ENCODE results near the gene FCER2.

FCER2 gene

DNA sequence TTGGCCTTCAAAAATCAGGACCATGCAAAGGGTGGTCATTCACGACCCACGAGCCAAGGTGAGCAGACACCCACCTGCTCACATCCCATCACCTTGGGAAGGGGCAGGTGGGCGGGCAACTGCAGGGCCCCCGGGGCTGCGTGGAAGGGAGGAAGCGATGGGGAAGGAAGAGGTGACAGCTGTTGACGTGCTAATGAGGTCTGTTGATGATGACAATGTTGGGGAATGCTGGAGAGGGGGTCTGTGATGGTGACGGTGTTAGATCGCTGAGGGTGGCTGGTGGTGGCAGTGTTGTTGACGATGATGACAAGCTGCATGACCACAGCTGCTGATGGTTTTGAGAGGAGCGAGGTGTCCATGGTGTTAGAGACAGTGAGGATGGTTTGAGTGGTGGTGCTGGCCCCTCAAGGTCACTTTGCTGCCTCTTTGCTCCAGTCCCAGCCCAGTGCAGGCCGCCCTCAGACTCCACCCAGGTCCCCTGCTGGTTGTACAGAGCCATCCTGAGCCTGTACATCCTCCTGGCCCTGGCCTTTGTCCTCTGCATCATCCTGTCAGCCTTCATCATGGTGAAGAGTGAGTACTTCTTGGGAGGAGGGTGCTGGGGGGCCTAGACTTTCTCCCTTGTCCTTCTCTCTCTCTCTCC is 24.1 kb downstream of the FCER2 start:
- DNase-seq (ENCODE audit: low read depth in 3 of 3): no peak

DNA sequence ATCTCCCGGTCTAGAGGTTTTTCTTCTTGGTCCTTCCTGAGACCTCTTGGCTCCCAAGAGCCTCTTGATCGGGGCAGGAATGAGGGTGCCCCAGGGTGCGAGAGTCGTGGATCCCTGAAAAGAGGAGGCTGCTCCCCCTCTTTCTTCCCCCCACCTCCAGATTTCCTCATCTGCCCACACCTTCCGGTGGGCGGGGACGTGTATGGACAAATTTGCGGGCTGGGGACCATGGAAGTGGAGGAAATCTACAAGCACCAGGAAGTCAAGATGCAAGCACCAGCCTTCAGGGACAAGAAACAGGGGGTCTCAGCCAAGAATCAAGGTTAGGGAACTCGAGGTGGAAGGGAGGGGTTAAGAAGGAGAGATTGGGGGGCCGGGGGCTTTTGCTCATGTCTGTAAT is 25.1 kb downstream of the FCER2 start, which contains the start of gene MCEMP1:
Gene MCEMP1, plus strand, starts transcription at position 237 of the 400 bp plus-strand sequence. Its CDS starts 31 bp downstream, at position 268.
- no peak for DNase-seq (ENCODE audit: low read depth in 3 of 3)

DNA sequence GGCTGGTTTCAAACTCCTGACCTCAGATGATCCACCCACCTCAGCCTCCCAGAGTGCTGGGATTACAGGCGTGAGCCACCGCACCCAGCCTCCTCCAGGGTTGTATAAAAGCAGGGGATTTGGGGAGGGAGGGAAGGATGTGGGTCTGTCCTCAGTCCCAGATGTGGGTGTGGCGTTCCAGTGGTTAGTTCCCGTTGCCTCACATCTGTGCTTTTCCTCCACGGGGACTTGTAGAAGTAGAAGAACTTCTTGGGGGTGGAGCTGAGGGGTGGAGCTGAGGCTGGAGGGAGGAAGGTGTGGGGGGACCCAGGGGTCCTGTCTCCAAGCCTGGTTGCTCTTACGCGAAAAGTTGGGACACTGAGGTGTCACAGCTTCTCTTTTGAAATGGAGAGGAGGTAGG is 25.6 kb downstream of the FCER2 start:
- DNase-seq (ENCODE audit: low read depth in 3 of 3): no peak

DNA sequence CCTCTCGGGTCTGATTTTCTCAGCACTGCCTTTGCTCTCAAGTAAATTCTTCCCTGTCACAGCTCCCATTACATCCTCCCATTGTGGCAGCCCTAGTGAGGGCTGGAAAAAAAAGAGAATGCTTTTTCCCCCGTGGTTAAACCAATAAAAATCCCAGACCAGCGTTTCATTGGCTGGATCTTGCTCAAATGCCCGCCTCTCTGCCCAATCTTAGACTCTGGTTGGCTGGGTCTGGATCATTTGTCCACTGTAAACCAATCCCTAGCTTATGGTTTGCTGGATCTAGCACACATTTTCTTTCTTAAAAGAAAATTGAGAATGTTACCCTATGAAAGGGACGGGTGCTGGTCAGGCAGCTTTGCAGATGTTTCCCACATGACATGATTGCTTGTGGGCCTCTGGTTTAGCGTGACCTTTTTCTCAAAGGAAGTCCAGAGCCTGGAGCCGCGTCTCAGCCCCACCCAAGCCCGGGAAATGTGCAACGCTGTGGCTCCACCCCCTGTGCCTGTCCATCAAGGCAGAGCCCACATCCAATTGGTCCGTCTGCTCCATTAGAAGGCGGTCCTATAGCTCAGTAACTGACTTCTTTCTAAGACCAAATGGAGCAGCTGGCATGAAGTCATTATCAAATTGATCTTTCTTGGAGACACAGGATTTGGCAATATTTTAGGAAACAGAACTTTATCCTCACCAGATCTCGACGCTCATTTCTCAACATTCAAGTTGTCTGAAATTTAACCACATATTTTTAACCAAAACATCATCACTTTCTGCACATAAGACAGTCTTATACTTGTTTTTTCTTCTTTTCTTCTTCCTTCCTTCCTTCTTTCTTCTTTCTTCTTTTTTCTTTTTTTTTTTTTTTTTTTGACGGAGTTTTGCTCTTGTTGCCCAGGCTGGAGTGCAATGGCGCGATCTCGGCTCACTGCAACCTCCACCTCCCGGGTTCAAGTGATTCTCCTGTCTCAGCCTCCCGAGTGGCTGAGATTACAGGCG is 27.6 kb downstream of the FCER2 start:
- DNase-seq (ENCODE audit: low read depth in 3 of 3): peak in 1 of 3 experiments; percentile 47

DNA sequence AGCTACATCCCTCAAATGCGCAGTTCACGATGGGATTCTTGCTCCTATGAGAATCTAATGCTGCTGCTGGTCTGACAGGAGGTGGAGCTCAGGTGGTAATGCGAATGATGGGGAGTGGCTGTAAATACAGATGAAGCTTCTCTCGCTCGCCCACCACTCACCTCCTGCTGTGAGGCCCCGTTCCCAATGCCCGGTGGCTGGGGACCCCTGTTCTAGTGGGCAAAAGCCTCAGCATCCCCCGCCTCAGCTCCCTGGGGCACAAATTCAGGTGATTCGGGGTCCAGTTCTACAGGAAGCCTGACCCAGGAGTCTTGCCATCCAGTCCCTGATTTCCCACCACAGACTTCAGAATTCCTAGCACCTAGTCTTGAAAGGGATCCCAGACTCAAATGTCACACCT is 29.4 kb downstream of the FCER2 start:
- no peak for DNase-seq (ENCODE audit: low read depth in 3 of 3)

DNA sequence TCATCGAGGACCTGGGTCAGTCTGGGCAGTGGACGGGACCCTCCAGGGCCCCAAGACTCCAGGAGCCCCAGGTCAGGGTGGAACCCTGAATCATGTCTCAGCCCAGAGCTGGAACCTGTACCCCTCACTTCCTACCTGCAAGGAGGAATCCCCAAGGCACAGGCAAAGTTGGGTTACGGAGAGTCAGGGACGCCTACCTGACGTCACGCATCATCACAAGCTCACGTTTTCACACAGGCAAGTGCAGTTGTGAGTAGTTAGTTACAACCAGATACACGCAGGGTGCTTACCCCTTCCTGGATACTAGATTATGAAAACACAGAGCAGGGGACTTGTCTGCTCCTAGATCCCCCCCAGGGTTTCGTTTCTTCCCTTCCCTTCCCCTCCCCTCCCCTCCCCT is 31.1 kb downstream of the FCER2 start:
- DNase-seq (ENCODE audit: low read depth in 3 of 3): no peak

DNA sequence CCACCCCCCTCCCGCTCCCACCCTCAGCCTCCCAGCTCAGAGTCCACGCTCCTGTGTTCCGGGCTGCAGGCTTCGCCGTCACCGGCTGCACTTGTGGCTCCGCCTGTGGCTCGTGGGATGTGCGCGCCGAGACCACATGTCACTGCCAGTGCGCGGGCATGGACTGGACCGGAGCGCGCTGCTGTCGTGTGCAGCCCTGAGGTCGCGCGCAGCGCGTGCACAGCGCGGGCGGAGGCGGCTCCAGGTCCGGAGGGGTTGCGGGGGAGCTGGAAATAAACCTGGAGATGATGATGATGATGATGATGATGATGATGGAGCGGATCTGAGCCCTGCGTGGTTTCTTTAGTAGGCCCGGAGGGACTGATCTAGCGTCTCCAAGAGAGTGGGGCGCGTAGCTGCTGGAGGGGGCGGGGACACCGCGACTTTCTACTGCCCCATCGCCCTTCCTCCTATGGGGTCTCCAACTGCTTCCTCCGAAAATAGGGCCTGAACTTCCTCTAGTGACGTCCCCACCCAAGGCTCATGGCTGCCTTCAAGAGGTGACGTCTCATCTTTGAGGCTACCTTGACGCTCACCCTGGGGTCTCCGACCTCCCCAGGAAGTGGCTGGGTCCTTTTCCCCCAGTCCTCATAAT is 31.7 kb downstream of the FCER2 start:
- peak in 1 of 3 experiments; percentile 28 for DNase-seq (ENCODE audit: low read depth in 3 of 3)

DNA sequence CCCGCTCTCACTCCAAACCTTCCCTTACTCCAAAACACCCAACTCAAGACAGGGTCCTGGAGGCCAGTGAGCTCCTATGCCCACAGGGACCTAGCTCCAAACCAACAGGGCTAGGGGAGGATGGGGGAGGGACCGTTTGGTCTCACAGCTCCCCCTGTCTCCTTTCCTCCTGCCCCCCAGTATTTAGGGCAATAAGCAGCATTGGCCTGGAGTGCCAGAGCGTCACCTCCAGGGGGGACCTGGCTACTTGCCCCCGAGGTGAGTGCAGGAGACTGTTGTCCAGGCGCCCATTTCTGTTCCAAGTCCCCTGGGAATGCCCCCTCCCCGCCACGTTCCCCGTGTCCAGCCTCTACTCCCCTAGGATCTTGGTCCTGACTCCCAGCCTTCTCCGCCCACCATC is 32.3 kb downstream of the FCER2 start:
- no peak for DNase-seq (ENCODE audit: low read depth in 3 of 3)

DNA sequence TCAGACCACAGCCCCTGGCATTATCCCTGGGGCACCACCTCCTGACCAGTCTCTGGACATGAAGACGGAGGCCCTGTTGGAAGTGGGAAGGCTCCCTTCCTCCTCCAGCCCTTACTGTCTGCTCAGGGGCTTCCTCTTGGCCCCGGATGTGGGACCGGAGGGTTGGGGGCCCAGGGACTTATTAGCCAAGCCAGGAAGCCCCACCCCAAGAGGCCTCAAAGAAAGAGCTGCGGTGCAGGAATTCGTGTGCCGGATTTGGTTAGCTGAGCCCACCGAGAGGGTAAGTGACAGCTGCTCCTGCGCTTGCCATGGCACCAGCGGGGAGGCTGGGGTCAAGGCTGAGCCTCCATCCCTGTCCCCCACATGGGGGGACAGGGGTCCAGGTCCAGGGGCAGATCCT is 33.1 kb downstream of the FCER2 start, which contains the start of gene RETN:
Gene RETN, plus strand, starts transcription at position 208 of the 400 bp plus-strand sequence. CDS start 278 bp downstream, outside the sequence.
- no peak for DNase-seq (ENCODE audit: low read depth in 3 of 3)

DNA sequence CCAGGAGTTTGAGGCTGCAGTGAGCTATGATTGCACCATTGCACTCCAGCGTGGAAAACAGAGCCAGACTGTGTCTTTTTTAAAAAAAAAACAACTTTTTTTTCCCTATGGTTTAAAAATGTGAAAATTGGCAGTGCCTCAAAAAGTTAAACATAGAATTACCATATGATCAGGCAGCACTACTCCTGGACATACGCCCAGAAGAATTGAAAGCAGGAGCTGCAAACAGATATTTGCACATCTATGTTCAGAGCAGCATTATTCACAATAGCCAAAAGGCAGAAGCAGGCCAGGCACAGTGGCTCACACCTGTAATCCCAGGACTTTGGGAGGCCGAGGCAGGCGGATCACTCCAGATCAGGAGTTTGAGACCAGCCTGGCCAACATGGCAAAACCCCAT is 36.9 kb downstream of the FCER2 start:
- DNase-seq (ENCODE audit: low read depth in 3 of 3): no peak

DNA sequence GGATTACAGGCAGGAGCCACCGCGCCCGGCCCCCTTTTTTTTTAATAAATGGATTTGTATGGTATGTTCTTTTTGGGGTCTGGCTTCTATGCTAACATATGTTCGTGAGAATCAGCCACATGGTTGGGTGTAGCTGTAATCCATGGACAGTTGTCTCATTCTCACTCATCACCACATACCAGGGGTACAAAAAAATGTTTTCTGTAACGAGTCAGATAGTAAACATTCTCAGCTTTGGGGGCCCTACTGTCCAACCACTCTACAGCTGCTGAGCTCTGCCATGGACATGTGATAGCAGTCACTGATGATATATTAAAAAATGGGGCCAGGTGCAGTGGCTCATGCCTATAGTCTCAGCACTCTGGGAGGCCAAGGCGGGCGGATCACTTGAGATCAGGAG is 38.2 kb downstream of the FCER2 start:
- DNase-seq (ENCODE audit: low read depth in 3 of 3): no peak

DNA sequence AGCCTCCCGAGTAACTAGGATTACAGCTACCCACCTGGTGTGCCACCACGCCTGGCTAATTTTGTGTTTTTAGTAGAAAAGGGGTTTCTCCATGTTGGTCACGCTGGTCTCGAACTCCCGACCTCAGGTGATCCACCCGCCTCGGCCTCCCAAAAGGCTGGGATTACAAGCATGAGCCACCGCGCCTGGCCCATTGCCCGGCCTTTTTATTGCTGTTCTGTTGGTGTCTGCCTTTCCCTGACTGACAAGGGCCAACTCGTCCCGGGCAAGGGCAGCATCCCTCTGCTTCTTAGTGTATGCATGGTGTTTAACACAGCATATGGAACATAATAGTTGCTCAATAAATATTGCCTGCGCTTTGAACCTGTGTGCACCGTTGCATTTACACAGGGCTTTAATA is 39.3 kb downstream of the FCER2 start:
- DNase-seq (ENCODE audit: low read depth in 3 of 3): no peak

DNA sequence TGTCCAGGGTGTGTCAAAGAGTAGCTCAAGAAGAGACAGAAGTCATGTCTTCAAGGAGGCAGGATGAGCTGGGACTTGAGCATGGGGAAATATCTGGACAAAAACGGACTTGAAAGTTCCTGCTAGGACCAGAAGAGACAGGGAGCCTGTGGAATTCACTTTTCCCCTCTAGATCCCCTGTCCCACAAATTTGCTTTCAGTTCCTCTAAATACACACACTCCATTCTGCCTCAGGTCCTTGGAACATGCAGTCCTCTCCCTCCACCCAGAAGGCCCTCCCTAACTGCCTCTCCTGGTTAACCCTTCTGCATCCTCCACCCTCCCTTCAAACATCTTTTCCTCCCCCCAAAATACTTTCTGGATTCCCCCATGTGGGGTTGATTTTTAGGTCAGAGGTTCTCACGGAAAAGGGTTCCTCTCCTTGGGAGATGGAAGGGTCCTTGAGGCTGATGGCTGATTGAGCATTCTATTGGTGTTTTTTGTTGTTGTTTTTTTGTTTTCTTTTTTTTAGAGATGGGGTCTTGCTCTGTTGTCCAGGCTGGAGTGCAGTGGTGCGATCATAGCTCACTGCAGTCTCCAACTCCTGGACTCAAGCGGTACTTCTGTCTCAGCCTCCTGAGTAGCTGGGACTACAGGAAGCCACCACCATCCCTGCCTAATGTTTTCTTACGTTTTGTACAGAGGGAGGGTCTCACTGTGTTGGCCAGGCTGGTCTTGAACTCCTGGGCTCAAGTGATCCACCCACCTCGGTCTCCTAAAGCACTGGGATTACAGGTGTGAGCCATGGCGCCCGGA is 40.0 kb downstream of the FCER2 start:
- no peak for DNase-seq (ENCODE audit: low read depth in 3 of 3)

DNA sequence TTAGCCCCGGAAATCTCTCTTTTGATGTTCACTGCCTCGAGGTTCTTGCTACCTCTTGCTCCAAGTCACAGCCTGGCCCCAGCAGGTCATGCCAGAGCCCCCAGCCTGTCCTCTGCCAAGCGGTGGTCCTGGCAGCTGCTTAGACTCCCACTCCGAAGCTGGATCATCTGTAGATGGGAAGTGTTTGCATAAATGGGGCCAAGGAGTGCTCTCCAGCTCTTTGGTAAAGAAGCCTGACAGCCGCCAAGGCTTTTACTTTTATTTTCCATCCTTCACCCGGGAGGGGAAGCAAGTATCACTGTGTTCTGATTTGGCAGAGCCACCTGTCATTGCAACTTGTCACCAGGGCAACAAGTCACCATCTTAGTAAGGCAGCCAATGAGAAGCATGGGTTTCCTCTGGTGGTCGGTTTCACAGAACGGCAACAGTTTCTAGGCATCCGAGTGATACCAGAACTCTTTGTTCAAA is 43.7 kb downstream of the FCER2 start:
- peak in 1 of 3 experiments; percentile 31 for DNase-seq (ENCODE audit: low read depth in 3 of 3)

DNA sequence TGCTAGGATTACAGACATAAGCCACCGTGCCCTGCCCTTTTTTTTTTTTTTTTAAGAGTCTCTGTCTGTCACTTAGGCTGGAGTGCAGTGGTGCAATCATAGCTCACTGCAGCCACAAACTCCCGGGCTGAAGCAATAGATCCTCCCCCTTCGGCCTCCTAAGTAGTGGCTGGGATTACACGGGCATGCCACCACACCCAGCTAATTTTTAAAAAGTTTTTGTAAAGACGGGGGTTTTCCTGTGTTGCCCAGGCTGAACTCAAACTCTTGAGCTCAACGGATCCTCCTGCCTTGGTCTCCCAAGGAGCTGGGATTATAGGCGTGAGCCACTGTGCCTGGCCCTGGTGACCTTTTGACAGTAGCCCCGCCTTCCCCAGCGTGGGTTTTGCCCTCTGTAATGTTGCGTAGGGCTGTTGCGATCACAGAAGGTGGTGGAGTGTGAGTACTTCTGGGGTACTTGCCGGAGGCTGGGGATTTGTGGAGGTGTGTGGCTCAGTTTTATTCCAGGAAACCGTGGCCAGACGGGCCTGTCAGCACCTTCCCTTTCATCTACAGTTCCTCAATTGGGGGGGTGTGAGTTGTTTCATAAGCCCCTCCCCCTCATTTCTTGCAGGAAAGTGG is 44.7 kb downstream of the FCER2 start:
- DNase-seq (ENCODE audit: low read depth in 3 of 3): peak in 1 of 3 experiments; percentile 38

DNA sequence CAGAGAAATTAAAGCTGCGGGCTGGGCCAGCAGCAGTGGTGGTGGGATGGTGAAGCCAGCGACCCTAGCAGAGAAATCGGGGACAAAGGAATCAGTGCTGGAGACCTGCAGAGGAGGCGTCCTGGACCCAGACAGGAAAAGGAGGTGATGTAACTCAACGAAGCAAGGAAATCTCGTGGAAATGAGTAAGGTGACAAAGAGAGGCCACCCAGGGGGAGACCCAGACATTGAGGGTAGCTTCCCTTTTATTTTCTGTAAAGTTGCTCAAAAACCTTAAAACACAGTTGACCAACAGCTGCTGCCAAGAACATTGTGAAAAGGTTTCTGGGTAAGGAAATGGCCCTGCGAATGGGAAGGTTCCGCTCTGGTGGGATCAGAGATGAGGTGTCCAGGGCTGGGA is 46.4 kb downstream of the FCER2 start:
- no peak for DNase-seq (ENCODE audit: low read depth in 3 of 3)

DNA sequence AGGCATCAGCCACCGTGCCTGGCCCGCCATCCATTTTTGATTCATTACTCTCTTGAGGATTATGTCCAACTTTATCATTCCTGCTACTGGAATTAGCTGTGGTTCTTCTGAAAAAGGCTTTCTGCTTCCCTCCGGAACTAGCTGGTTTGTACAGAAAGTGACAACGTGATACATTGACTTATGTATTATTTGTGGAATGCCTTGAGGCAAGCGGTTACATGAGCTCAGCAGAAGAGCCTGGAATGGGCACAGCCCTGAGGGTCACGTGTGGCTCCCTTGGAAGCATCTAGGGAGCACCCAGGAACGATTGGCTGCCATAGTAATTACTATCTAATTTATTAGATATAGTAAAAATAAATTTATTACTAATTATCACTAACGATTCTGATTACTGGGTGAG is 47.5 kb downstream of the FCER2 start:
- DNase-seq (ENCODE audit: low read depth in 3 of 3): no peak

DNA sequence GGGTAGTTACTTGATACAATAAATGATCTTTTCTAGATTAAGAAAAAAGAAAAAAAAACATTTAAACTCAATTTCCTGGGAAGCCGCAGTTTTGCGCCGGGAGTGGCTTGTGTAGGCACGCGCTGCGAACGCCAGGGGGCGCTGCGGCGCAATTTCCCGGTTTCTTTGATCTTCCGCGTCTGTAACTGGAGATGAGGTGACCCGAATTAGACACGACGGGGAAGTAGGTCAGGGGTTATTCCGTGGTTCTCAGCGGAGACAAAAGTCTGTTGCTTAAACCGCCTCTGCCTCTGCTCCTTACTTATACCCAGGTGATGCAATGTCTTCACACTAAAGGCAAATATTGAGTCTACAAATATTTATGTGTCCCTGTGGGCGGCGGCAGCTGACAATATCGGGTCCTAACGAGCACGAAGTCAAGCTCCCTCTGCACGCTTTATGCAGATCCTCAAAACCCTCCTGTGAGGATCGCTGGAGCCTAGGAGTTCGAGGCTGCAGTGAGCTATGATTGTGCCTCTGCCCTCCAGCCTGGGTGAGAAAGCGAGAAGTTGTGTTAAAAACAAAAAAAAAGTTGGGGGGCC is 49.8 kb downstream of the FCER2 start:
- DNase-seq (ENCODE audit: low read depth in 3 of 3): peak; percentile 75 to 79 (median 75)

DNA sequence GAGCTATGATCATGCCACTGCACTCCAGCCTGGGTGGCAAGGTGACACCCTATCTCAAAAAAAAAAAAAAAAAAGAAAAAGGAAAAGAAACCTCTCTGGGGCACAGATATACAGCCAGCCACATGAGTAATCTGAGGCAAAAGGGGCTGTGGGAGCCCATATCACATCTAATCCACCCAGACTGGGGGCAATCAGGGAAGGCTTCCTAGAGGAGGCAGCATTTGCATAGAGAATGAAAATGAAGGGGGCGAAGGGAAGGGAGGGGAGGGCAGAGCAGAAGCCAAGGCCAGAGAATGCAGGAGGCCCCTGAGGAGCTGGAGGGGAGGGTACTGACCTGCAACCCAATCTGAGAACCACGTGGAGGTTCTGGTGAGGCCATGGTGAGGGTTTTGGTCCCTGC is 51.8 kb downstream of the FCER2 start:
- no peak for DNase-seq (ENCODE audit: low read depth in 3 of 3)

DNA sequence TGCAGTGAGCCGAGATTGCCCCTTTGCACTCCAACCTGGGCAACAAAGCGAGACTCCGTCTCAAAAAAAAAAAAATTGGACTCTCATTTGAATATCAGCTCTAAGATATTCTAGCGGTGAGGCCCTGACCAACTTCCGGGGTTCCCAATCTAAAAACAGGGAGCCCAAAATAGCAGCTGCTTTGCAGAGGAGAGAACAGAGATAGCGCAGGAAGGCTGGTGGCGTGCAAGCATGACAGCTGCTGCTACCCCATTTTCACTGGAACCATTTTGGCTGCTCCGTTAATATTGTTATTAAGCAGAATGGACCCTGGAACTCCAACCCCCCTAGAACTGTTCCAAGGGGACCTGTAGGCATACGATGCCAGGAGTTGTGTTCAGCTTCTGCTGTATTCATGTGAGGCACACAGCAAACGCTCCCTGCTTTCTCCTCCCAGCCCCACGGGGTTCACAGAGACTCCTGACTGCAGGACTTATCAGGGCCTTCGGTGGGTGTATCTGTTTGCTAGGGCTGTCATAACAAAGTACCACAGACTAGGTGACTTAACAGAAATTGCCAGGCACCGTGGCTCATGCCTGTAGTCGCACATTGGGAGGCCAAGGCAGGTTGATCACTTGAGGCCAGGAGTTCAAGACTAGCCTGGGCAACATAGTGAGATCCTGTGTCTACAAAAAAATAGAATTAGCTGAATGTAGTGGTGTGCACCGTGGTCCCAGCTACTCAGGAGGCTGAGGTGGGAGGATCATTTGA is 53.5 kb downstream of the FCER2 start:
- no peak for DNase-seq (ENCODE audit: low read depth in 3 of 3)

All from stimulated activated CD4-positive, alpha-beta T cell treated with anti-CD3 and anti-CD28 coated beads, TNF-alpha, amount 100 ng/mL, for 24 hours (primary cell).